ENCODE results near the gene FLNB.

- TF ChIP-seq, protein P1, sequence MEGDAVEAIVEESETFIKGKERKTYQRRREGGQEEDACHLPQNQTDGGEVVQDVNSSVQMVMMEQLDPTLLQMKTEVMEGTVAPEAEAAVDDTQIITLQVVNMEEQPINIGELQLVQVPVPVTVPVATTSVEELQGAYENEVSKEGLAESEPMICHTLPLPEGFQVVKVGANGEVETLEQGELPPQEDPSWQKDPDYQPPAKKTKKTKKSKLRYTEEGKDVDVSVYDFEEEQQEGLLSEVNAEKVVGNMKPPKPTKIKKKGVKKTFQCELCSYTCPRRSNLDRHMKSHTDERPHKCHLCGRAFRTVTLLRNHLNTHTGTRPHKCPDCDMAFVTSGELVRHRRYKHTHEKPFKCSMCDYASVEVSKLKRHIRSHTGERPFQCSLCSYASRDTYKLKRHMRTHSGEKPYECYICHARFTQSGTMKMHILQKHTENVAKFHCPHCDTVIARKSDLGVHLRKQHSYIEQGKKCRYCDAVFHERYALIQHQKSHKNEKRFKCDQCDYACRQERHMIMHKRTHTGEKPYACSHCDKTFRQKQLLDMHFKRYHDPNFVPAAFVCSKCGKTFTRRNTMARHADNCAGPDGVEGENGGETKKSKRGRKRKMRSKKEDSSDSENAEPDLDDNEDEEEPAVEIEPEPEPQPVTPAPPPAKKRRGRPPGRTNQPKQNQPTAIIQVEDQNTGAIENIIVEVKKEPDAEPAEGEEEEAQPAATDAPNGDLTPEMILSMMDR (IDR thresholded peaks at IDR 0.05), result no peak
- TF ChIP-seq EZH2phosphoT487 (IDR thresholded peaks at IDR 0.05) (no peak), EZH2 (IDR thresholded peaks at IDR 0.05) (no peak)
Measured at GRCh38 chr3:58042947-58043707, 34.9 kb downstream of the FLNB start.
